GM18498 (cell line): ENCODE data around the gene EBP.

Source experiments
- ATAC-seq: cut with Tn5 transposase; IDR thresholded peaks from one replicate; pipeline ENCODE4 v1.9.1; 2021; ENCODE audit warnings: mild to moderate bottlenecking, moderate library complexity; ENCODE audit not compliant: unreplicated experiment

EBP gene

GRCh38 chrX:48521353-48522243, at the start of gene EBP:
TSS of gene EBP (plus strand) at chrX:48521808. CDS start at chrX:48523772, 1,964 bp downstream.
- ATAC-seq: peak; percentile 96

GRCh38 chrX:48472225-48472624, 49.4 kb upstream of the EBP start:
- no peak for ATAC-seq

- ATAC-seq: no peak
Measured at GRCh38 chrX:48472851-48473703, 48.5 kb upstream of the EBP start.

- no peak for ATAC-seq
Measured at GRCh38 chrX:48473704-48473990, 48.0 kb upstream of the EBP start.

GRCh38 chrX:48474127-48474526, 47.5 kb upstream of the EBP start:
- no peak for ATAC-seq

GRCh38 chrX:48474581-48474980, 47.0 kb upstream of the EBP start:
- ATAC-seq: no peak

- no peak for ATAC-seq
Measured at GRCh38 chrX:48475296-48475695, 46.3 kb upstream of the EBP start.

- ATAC-seq: peak; percentile 85
Measured at GRCh38 chrX:48475774-48476577, 45.6 kb upstream of the EBP start, which contains the start of gene FTSJ1. TSS of gene FTSJ1 (plus strand) at chrX:48476199. CDS start at chrX:48478048, 1,849 bp downstream.

GRCh38 chrX:48476919-48477318, 44.7 kb upstream of the EBP start:
- no peak for ATAC-seq

- ATAC-seq: no peak
Measured at GRCh38 chrX:48477960-48478755, 43.5 kb upstream of the EBP start.

- ATAC-seq: no peak
Measured at GRCh38 chrX:48478806-48479205, 42.8 kb upstream of the EBP start.

GRCh38 chrX:48480142-48480541, 41.5 kb upstream of the EBP start:
- no peak for ATAC-seq

- ATAC-seq: no peak
Measured at GRCh38 chrX:48480583-48480982, 41.0 kb upstream of the EBP start.

- ATAC-seq: no peak
Measured at GRCh38 chrX:48482526-48482925, 39.1 kb upstream of the EBP start.

- ATAC-seq: no peak
Measured at GRCh38 chrX:48487362-48487798, 34.2 kb upstream of the EBP start.

- ATAC-seq: no peak
Measured at GRCh38 chrX:48488034-48488433, 33.6 kb upstream of the EBP start.

GRCh38 chrX:48489296-48489695, 32.3 kb upstream of the EBP start:
- ATAC-seq: no peak

GRCh38 chrX:48489892-48490291, 31.7 kb upstream of the EBP start:
- ATAC-seq: no peak

- ATAC-seq: no peak
Measured at GRCh38 chrX:48490661-48491060, 30.9 kb upstream of the EBP start.

GRCh38 chrX:48491809-48492208, 29.8 kb upstream of the EBP start:
- no peak for ATAC-seq
